ENCODE measurements around the gene MAML2. TPM values are rescaled to one million over a fixed set of nuclear protein-coding genes. Genes with fewer than 3 reads are reported as not detected.

MAML2 gene
- total RNA-seq, 2 experiments from 2014 or later = 14.7 to 15.5 TPM

DNA sequence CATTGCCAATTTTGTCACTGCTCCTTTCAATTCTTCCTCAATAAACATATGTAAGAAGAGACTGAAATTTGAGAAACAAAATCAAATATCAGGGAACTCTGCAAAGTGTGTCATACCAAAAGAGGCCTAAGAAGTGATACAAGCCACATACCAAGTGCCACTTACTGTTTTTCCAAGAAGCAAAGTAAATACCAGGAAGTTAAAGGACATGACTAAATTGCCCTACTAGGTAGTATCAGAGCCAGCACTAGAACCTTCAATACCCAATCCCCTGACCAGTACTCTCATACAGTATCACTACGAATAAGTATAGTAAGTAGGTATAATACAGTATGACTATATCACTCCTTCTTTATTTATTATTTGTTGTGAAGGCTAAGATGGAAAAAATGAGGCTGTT lies 13.6 kb downstream of the MAML2 start:
- Mint-ChIP-seq H3K4me3 (no peak overlapping the region), H3K4me1 (ENCODE audit: low read depth) (peaks cover 49% of the 10 kb centered on the region), H3K27me3 (ENCODE audit: low read depth) (no peaks in the 10 kb centered on the region), H3K36me3 (ENCODE audit: low read depth) (peaks cover 36% of the 10 kb centered on the region), H3K9me3 (ENCODE audit: insufficient read depth) (no peaks in the 10 kb centered on the region), H3K27ac (peak overlapping the region; percentile 37)
- no peak for DNase-seq
- ChIA-PET CTCF (interaction anchor here (4.0 kb wide), 1 partner anchor 12 kb away, joined by 51 read pairs; the partner anchor contains the start of gene MAML2), POLR2A (interaction anchor here (1.4 kb wide), 1 partner anchor 12 kb away, joined by 5 read pairs; no protein-coding TSS in a partner anchor)
- ATAC-seq = peak; percentile 70

DNA sequence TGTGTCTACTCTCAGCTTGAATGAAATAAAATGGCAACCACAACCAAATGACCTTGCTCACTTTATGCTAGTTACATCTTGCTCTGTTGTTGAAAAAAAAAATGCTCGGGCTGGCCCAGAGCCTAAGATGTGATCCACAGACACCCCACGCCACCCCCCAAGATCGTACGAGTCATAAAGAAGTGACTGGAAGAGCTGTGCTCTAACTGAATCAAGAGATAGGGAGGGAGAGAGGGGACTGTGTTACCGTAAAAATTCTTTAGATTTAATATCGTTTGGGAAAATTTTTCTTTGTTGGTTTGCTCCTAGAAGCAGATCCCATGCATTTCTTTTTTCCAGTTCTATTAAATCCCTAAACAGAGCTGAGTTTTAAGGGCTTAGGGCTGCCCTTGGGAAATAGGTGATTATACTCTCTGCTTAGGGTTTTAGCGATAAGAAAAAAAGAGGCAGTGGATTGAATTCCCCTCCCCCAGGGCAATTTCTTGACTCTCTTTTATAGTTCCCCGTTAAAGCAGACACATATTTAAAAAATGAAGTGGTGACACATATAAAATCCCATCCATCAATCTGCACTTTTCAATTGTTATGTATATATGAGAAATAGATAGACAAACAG lies 14.5 kb downstream of the MAML2 start:
- Mint-ChIP-seq H3K27ac (no peak overlapping the region), H3K9me3 (ENCODE audit: insufficient read depth) (no peaks in the 10 kb centered on the region), H3K36me3 (ENCODE audit: low read depth) (peaks cover 38% of the 10 kb centered on the region), H3K4me3 (no peak overlapping the region), H3K27me3 (ENCODE audit: low read depth) (no peaks in the 10 kb centered on the region), H3K4me1 (ENCODE audit: low read depth) (peaks cover 48% of the 10 kb centered on the region)
- POLR2A ChIA-PET = no interaction called here
- CTCF ChIA-PET = interaction anchor here (0.9 to 1.8 kb wide), 5 partner anchors 10 to 65 kb away, joined by 3 to 5 read pairs (median 3); no protein-coding TSS in a partner anchor
- DNase-seq = no peak
- ATAC-seq = no peak

DNA sequence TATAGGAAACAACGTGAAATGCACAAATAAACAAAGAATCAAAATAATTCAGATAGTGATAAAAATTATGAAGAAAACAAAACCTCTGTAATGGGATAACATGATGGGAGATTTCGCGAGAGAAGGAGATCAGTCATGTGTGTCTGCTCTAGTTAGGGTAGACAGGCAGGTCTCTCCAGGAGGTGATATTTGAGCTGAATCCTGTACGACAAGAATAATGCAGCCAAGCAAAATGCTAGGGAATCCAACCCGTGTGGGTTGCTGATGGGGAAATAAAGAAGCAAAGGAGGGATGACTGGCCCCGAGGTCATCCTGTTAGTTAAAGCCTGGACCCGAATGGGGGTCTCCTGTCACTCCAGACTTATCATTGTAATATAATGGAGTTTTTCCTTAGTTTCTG lies 16.0 kb downstream of the MAML2 start:
- H3K9me3 Mint-ChIP-seq (ENCODE audit: insufficient read depth) = no peaks in the 10 kb centered on the region
- no peaks in the 10 kb centered on the region for H3K27me3 Mint-ChIP-seq (ENCODE audit: low read depth)
- no peak overlapping the region for H3K4me3 Mint-ChIP-seq
- ATAC-seq (no peak), DNase-seq (no peak)
- H3K27ac Mint-ChIP-seq = no peak overlapping the region
- peaks cover 38% of the 10 kb centered on the region for H3K36me3 Mint-ChIP-seq (ENCODE audit: low read depth)
- H3K4me1 Mint-ChIP-seq (ENCODE audit: low read depth) = peaks cover 37% of the 10 kb centered on the region
- CTCF ChIA-PET = interaction anchor here (11.2 kb wide), 1 partner anchor 15 kb away, joined by 69 read pairs; the partner anchor contains the start of gene MAML2
- POLR2A ChIA-PET = no interaction called here

DNA sequence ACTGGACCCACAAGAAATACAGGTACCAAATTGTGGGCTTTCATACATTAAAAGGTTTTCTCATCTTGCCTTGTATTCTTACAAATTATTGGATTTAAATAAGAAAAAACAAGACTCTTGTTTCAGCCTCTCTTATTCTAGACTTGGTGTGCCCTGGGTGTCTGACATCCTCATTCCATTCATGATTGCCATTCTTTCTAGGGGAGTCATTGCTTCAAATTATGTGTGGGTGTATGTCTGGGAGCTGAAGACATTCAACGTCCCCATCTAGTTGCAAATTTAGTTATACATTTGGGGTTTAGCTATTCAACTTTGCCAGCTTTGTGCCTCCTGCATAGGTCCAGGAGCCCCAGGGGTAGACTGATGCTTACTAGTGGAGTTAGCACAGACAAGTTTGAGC lies 18.1 kb downstream of the MAML2 start:
- Mint-ChIP-seq H3K4me1 (ENCODE audit: low read depth) (peaks cover 27% of the 10 kb centered on the region), H3K27ac (no peak overlapping the region), H3K36me3 (ENCODE audit: low read depth) (peaks cover 44% of the 10 kb centered on the region)

DNA sequence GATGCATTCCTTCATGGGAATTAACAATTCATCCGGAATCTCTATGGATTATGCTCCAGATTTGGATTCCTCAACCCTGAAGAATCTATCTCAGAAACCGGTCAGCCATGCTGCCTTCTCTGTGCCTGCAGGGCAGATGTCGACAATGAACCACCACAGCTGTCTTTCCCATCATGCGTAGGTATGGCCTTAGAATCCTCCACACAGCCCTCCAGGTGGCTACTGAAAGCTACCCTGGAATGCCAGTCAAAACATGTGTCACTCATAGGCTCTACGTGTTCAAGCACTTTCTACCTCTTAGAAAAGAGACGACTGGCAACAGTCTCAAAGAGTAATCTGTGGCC lies 19.4 kb downstream of the MAML2 start:
- DNase-seq (no peak), ATAC-seq (no peak)
- H3K27me3 Mint-ChIP-seq (ENCODE audit: low read depth) = no peaks in the 10 kb centered on the region
- no peaks in the 10 kb centered on the region for H3K9me3 Mint-ChIP-seq (ENCODE audit: insufficient read depth)
- no peak overlapping the region for H3K27ac Mint-ChIP-seq
- peaks cover 44% of the 10 kb centered on the region for H3K36me3 Mint-ChIP-seq (ENCODE audit: low read depth)
- peaks cover 23% of the 10 kb centered on the region for H3K4me1 Mint-ChIP-seq (ENCODE audit: low read depth)
- H3K4me3 Mint-ChIP-seq = no peak overlapping the region
- POLR2A ChIA-PET = no interaction called here
- CTCF ChIA-PET = interaction anchor here (11.2 kb wide), 1 partner anchor 19 kb away, joined by 69 read pairs; the partner anchor contains the start of gene MAML2

More for the DNA sequence above, 18.1 kb downstream of the MAML2 start:
- H3K4me3 Mint-ChIP-seq = no peak overlapping the region
- CTCF ChIA-PET = interaction anchor here (11.2 kb wide), 1 partner anchor 17 kb away, joined by 69 read pairs; the partner anchor contains the start of gene MAML2
- H3K9me3 Mint-ChIP-seq (ENCODE audit: insufficient read depth) = no peaks in the 10 kb centered on the region
- POLR2A ChIA-PET = no interaction called here
- no peaks in the 10 kb centered on the region for H3K27me3 Mint-ChIP-seq (ENCODE audit: low read depth)
- no peak for ATAC-seq
- DNase-seq = no peak

DNA sequence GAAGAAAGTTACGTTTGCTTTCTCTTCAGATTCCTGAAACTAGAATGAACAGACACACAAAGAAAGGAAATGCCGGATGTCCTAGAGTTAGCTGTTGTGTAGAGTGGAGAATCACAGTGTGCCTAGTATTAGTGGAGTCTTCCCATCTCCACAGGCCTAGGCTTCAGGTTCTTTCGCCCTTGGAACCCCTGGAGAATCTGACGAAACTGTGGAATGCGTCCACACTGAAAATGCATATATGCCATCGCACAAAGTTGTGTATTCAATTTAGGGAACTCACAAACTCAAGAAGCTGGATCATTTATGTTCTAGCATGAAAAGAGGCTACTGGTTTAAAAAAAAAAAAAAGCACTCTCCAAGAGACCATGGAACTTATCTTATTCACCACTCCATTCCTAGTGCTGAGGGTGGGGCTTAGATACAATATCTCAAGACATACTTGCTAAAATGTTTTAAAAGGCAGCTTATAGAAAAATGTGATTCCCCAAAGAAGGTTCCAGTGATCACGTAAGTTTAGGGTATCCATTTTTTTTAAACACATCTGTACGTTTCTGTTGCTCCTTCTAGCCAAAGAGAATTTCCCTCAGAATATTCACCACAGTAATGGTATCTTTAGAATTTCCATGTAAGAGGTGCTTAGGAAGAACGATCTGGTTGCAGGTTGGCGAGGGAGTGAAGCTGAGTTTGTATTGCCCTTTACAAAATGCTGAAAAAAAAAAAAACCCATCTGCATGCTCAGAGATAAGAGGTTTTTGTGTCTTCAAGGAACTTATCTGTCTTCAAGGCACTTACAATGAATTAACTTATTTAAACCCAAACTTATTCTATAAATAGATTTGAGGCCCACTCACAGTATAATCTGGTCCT lies 20.0 kb downstream of the MAML2 start:
- peaks cover 26% of the 10 kb centered on the region for H3K4me1 Mint-ChIP-seq (ENCODE audit: low read depth)
- CTCF ChIA-PET = interaction anchor here (0.9 to 11.2 kb wide), 2 partner anchors 16 to 19 kb away, joined by 3 to 69 read pairs; partner anchors contain the start of gene MAML2
- ATAC-seq = no peak

DNA sequence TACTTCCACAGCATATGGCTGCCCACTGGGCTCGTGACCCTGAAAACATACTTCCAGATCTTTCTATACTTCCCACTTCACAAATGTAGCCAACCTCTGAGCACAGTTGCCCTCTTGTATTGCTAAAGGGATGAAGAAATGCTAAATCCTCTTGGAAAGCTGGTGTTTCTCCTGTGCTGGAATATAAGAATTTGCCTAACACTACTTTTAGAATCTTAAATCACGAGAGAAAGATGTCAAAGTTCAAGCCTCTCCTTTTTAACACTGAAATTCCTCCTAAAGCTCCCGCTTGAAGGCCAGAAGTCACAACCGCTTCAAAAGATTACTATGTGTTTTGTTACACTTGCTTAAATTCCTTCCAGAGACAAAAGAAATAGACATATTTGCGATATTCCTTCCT lies 21.9 kb downstream of the MAML2 start:
- ChIA-PET CTCF (interaction anchor here (1.2 to 11.2 kb wide), 3 partner anchors 14 to 21 kb away, joined by 3 to 69 read pairs (median 4); partner anchors contain the start of gene MAML2), POLR2A (no interaction called here)
- Mint-ChIP-seq H3K27me3 (ENCODE audit: low read depth) (no peaks in the 10 kb centered on the region), H3K27ac (no peak overlapping the region), H3K4me3 (no peak overlapping the region), H3K9me3 (ENCODE audit: insufficient read depth) (no peaks in the 10 kb centered on the region), H3K36me3 (ENCODE audit: low read depth) (peaks cover 57% of the 10 kb centered on the region), H3K4me1 (ENCODE audit: low read depth) (peaks cover 35% of the 10 kb centered on the region)
- ATAC-seq = no peak
- DNase-seq = no peak

More for the DNA sequence above, 20.0 kb downstream of the MAML2 start:
- no peak overlapping the region for H3K27ac Mint-ChIP-seq
- H3K36me3 Mint-ChIP-seq (ENCODE audit: low read depth) = peaks cover 47% of the 10 kb centered on the region
- H3K9me3 Mint-ChIP-seq (ENCODE audit: insufficient read depth) = no peaks in the 10 kb centered on the region
- POLR2A ChIA-PET = no interaction called here
- no peaks in the 10 kb centered on the region for H3K27me3 Mint-ChIP-seq (ENCODE audit: low read depth)
- no peak for DNase-seq
- no peak overlapping the region for H3K4me3 Mint-ChIP-seq

DNA sequence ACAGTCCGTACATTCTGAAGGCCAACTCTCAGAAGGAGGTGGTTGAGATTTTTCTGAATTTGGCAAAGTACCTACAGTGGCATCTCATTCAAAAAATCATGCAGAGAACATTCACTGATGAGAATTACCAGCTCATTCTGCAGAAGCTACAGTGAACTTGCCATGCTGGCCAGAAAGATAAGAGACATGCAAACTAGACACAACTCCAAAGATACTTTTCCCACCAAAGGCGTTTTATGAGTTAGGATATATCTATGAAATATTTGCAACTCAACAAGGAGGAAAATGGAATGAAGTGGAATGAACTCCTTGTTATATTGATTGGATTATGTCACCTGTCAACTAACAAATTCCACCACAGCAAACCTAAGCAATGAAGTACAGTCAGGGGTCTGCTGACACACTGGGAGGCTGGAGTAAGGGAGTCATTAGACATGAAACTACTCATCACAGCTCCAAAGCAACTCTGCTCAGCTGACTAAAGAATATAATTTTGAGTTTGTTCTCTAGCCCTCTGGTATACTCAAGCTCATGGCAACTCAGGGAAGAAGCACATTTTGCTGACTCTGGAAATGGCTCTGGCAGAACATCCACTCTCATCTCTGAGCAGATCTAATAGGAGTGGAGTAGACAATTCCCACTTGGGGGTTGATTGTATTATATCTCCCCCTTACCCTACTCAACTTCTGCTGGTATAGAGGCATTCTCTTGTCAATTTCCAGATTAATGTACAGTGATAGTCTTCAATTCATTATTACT lies 22.9 kb downstream of the MAML2 start:
- no peaks in the 10 kb centered on the region for H3K27me3 Mint-ChIP-seq (ENCODE audit: low read depth)
- H3K4me1 Mint-ChIP-seq (ENCODE audit: low read depth) = peaks cover 39% of the 10 kb centered on the region
- no peak for DNase-seq
- ATAC-seq = no peak
- H3K9me3 Mint-ChIP-seq (ENCODE audit: insufficient read depth) = no peaks in the 10 kb centered on the region
- H3K36me3 Mint-ChIP-seq (ENCODE audit: low read depth) = peaks cover 58% of the 10 kb centered on the region
- no peak overlapping the region for H3K4me3 Mint-ChIP-seq
- H3K27ac Mint-ChIP-seq = no peak overlapping the region
- ChIA-PET POLR2A (no interaction called here), CTCF (interaction anchor here (1.0 to 11.2 kb wide), 2 partner anchors 13 to 22 kb away, joined by 3 to 69 read pairs; partner anchors contain the start of gene MAML2)

DNA sequence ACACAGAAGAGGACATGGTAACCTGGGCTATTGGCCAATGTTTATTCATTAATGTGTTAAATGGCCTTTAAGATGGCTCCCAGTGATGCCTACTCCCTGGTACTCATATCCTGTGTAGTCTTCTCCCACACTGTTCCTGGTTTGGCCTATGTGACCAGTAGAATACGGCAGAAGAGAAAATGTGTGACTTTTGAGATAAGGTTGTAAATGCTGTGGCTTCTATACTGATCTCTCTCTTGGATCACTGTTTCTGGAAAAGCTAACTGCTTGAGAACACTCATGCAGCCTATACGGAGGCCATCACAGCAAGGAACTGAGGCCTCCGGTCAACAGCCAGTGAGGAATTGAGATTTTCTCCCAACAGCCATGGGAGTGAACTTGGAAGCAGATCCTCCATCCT lies 24.1 kb downstream of the MAML2 start:
- Mint-ChIP-seq H3K36me3 (ENCODE audit: low read depth) (peaks cover 64% of the 10 kb centered on the region), H3K27me3 (ENCODE audit: low read depth) (no peaks in the 10 kb centered on the region), H3K9me3 (ENCODE audit: insufficient read depth) (no peaks in the 10 kb centered on the region), H3K4me1 (ENCODE audit: low read depth) (peaks cover 51% of the 10 kb centered on the region), H3K4me3 (no peak overlapping the region), H3K27ac (no peak overlapping the region)
- no peak for DNase-seq
- no peak for ATAC-seq
- POLR2A ChIA-PET = no interaction called here
- CTCF ChIA-PET = interaction anchor here (1.0 to 11.2 kb wide), 3 partner anchors 14 to 39 kb away, joined by 3 to 69 read pairs (median 3); partner anchors contain the start of gene MAML2

DNA sequence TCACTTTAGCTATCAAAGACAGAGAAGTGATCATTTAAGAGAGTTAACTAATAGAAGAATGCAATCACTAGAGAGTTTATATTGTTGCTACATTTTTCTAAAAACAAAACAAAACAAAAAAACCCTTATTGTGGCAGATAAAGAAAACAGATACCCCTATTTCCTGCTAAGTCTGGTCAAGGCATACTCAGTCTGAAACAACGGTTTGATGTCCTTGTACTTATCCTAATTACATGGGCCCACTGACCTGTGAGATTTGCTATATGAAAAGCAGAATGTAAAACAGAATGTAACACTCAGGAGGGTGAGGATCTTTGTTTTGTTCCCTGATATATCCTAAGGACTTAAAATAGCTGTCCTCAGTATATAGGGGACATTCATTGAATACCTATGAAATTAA lies 24.6 kb downstream of the MAML2 start:
- ATAC-seq = no peak
- Mint-ChIP-seq H3K4me3 (no peak overlapping the region), H3K36me3 (ENCODE audit: low read depth) (peaks cover 62% of the 10 kb centered on the region), H3K4me1 (ENCODE audit: low read depth) (peaks cover 56% of the 10 kb centered on the region), H3K9me3 (ENCODE audit: insufficient read depth) (no peaks in the 10 kb centered on the region), H3K27me3 (ENCODE audit: low read depth) (no peaks in the 10 kb centered on the region), H3K27ac (peak overlapping the region; percentile 58)
- CTCF ChIA-PET = interaction anchor here (1.0 to 11.2 kb wide), 2 partner anchors 24 to 39 kb away, joined by 3 to 69 read pairs; partner anchors contain the start of gene MAML2
- POLR2A ChIA-PET = no interaction called here
- DNase-seq = no peak

DNA sequence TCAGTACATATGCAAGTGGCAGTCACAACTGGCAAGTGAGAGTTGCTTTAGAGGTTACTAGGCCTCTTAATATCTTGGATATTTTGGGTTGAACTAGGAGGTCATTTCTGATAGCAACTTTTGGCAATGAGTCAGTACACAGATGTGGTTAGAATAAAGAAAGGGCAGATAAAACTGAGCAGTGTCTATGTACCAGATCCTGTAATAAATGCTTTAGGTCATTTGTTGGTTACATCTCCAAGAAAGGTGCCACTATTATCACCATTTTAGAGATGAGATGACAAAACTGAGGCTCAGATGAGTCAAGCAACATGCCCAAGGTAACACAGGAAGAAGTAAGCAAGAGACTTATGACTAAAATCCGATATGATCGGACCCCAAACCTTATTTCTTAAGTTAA lies 25.0 kb downstream of the MAML2 start:
- H3K27ac Mint-ChIP-seq = peak overlapping the region; percentile 58
- peaks cover 60% of the 10 kb centered on the region for H3K4me1 Mint-ChIP-seq (ENCODE audit: low read depth)
- DNase-seq (no peak), ATAC-seq (peak; percentile 41)
- no peaks in the 10 kb centered on the region for H3K27me3 Mint-ChIP-seq (ENCODE audit: low read depth)
- no peak overlapping the region for H3K4me3 Mint-ChIP-seq
- POLR2A ChIA-PET = no interaction called here
- H3K36me3 Mint-ChIP-seq (ENCODE audit: low read depth) = peaks cover 63% of the 10 kb centered on the region
- CTCF ChIA-PET = interaction anchor here (1.0 to 11.2 kb wide), 2 partner anchors 24 to 39 kb away, joined by 3 to 69 read pairs; partner anchors contain the start of gene MAML2
- no peaks in the 10 kb centered on the region for H3K9me3 Mint-ChIP-seq (ENCODE audit: insufficient read depth)

All from activated CD8-positive, alpha-beta T cell treated with anti-CD3 and anti-CD28 coated beads, Interleukin-2, amount 10 ng/mL, durations not matched to agents 7 days and 5 days (primary cell).